Stimulated activated CD8-positive, alpha-beta memory T cell treated with anti-CD3 and anti-CD28 coated beads, Interleukin-15, amount 100 ng/mL, for 4 hours (primary cell): ENCODE results near the gene HELQ.

Experiments
- DNase-seq, 2 donors: peaks; one replicate each; pipeline ENCODE4 v3.0.0-alpha.2; 2020; ENCODE audit warnings: low read depth in 2 of 2

Gene HELQ

DNA sequence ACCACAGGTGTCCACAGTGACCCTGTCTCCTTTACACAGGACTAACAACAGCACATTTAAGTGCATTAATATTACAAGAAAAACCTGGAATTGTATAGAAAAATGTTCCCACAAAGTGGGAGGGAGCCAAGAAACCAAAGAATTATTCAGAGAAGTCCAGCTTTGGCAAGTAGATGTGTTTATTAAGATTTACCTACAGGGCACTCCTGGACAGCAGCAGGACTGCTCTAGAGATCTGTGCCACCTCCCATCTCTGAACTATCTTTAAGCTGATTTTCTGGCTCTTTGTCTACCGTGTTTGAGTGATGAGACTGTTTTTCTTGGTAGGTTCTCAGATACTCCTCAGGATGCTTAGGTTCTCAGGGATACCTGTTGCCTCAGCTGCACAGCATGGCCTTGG is 82.7 kb downstream of the HELQ start:
- DNase-seq, result no peak

DNA sequence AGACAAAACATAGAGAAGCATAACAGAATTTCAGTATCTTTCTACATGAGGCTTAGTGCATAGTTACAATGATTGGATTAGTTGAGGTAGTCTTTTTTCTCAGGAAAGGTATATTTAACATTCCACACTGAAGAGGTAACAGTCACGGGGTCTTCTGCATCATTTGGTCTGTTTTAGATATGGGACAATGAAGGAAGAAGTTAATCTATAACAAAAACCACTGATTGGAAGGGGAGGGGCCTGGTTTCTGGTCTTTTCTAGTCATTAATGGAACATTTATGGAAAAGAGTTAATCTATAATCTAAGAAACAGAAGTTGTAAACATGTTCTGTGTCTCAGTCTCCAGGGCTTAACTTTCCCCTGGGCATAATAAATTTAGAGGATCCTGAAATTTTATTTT is 83.7 kb downstream of the HELQ start:
- no peak for DNase-seq

DNA sequence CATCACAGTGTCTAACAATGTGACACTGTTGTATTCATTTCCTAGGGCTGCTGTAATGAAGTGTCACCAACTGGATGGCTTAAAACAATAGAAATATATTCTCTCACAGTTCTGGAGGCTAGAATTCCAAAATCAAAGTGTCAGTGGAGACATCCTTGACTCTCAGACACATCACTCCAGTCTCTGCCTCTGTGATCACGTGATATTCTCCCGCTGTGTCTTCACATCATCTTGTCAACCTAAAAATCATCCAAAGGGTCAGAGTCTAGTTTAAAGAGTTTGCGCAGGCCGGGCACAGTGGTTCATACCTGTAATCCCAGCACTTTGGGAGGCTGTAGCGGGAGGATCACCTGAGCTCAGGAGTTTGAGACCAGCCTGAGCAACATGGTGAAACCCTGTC is 84.4 kb downstream of the HELQ start:
- no peak for DNase-seq

DNA sequence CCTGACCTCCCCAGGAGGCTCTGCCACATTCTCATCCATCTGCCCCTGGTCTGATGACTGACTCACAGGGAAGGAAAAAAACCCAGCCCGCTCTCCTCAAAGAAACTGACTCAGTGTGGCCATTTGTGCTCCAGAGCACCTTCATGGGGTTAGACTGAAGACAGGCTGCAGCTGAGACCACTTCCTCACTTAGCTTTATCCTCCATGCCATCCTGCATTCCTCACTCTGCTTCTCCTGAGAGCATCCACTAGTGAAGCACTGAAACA is 85.0 kb downstream of the HELQ start:
- DNase-seq, result no peak

DNA sequence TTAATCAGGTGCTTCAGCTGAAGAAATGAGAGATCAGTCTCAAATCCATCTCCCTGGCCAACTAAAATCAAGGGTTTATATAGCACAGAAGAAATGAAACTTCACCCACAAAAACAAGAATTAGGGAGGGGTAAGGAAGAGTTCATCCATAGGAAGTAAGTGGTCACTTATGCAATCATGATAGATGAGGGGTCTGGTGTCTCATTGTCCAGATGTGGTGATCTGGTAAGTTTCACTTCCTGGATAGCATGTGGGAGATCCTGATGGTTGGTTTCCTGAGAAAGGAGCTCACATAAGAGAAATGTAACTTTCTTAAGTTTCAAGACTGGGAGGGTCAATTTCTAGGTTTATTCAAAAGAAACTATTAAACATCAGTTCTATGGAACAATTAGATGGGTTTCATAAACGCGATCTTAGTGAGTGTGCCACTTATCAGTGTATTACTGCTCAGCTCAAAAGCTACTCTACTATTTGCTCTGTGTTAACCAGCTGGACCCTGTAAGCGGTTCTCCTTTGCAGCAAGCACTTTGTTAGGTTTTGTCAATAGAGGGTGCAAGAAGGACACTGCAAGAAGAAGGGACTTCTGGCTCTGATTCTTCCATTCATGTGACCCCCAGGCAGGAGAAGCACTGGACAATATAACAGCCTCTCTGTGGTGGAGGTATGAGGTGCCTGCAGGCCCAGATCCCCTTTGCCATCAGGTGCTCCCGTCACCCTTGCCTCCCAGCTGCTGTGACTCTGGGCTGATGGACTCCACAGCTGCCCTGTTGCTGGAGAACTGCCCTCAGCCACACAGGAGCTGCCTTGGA is 85.6 kb downstream of the HELQ start:
- no peak for DNase-seq

DNA sequence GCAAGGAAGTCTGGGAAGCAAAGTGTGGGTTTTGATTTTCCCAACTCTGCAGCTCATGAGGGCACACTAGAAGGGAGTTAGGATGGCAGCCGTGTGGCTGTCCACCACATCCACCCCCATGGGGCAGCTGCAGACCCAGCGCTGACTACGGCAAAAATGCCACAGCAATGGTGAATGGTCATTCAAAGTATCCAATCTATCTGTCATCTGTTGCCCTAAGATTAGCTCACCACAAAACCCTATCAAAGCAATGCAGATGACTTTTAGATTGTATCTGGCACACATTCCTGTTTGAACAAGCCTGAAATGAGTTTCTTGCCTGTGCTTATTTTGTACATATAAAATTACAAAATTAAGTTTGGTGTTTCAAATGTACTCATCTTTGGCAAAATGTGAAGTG is 91.3 kb downstream of the HELQ start:
- DNase-seq, result no peak

DNA sequence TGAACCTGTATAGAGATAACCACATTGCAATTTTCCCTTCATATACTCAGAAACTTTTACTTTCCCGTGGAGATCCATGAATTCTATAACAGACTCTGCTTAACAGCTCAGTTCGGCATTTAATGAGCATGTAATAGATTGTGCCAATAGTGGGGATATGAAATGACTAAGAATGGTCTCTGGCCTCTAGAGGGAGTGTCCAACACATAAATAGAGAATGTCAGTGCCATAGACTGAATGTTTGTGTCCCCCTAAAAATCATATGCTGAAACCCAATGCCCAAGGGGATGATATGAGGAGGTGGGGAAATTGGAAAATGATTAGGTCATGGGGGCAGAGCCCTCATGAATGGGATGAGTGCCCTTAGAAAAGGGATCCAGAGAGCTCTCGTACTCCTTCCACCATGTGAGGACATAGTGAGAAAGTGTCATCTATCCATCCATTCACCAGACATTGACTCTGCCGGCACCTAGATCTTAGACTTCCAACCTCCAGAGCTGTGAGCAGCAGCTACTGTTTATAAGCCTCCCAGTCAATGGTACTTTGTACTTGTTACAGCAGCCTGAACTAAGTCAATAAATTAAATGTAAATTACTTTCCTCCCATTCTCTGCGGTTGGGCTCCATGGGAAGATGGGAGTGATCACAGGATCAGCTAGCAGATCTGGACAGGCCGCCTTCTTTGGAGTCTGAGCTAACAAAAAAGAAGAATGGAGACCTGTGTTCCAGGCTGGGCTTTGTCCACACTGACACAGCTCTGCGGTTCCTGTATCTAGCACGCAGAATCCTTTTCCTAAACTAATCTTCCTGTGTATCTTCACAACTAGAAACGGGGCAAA is 92.9 kb downstream of the HELQ start:
- no peak for DNase-seq

DNA sequence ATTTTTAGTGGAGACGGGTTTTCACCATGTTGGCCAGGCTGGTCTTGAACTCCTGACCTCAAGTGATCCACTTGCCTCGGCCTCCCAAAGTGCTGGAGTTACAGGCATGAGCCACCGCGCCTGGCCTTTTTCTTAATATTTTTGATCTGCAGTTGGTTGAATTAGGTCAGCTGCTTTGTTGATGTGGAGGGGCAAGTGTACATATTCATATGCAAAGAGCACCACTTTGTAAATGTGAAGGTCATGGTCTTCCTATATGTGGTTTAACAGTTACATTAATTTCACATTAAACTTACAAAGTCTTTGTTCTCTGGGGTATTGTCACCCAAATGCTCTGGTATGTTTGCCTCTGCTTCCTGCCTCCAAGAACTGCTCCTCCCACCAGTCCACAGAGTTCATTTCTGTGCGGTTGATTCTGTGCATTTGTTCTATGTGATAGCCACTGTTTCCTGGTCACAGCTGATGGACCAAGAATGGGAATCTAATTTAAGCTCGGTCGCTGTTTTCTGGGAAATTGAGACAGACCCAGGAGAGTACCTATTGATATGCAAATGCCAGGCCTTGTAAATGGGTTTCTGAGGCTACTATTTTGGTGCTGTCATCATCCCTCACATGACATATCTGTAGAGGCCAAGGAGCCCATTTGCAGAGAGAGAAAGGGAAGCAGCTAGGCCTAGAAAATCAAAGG is 94.1 kb downstream of the HELQ start:
- DNase-seq, result no peak

DNA sequence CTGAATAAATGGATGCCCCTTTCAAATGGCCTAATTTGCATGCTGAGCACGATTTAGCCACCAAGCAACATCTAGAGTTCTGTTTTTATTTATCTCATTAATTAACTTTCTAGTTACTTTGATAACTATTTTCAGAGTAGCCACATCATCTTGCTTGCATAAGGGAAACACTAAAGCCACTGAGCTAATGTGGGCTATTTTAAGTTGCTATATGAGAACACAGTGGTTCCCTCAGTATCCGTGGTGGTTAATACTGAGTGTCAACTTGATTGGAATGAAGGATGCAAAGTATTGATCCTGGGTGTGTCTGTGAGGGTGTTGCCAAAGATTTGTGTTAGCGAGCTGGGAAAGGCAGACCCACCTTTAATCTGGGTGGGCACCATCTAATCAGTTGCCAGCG is 95.6 kb downstream of the HELQ start:
- no peak for DNase-seq

DNA sequence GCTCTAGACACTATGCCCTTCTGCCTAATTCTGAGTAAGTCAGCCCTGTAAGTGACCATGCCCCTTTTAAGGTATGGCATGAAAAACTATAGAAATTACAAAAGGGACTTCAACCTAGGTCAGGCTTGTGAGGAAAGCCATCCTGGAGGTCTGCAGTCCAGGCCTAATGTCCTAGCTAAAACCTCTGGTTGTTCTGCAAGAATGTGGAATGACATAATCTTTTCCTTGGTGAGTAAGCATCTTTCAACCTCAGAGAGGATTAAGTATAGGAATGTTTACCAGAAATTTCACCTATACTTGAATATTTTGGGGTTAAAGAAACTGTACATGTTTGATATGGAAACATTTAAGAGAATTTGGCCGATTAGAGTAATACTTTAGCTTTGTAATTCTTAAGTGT is 97.2 kb downstream of the HELQ start:
- no peak for DNase-seq
